Measurements from ENCODE around the gene FBXW11. TPM values are rescaled to one million over a fixed set of nuclear protein-coding genes. Genes with fewer than 3 reads are reported as not detected.
"Not testable (repeated sequence)": the region's sequence is repeated elsewhere in the genome, so short reads cannot be mapped to it uniquely, and the experiment has no call there.

FBXW11 gene
- total and polyA plus RNA-seq, 7 experiments from 2014 or later: 15.0 to 40.7 (median 30.0) TPM

GRCh38 chr5:171978016-171978415 lies 28.4 kb downstream of the FBXW11 start:
- H3K4me1 Mint-ChIP-seq: peaks cover 20 to 62% (median 54%) of the 10 kb centered on the region in 7 donors
- no peaks in the 10 kb centered on the region for H3K27me3 Mint-ChIP-seq
- Histone ChIP-seq H3K4me1 (ENCODE audit: control insufficient read depth in 2 of 2, insufficient read depth in 2 of 2, low read length in 2 of 2) (peaks cover 0 to 11% of the 10 kb centered on the region in 2 donors), H3K27ac (ENCODE audit: low read depth, low read length) (no peak overlapping the region), H3K9me3 (ENCODE audit: control insufficient read depth in 2 of 3, low read length in 3 of 3) (peaks cover 0 to 16% (median 0%) of the 10 kb centered on the region in 3 experiments), H3K27me3 (ENCODE audit: control insufficient read depth in 2 of 2, insufficient read depth in 2 of 2, low read length in 2 of 2) (no peaks in the 10 kb centered on the region), H3K4me3 (ENCODE audit: low read length) (no peak overlapping the region), H3K36me3 (ENCODE audit: control insufficient read depth in 2 of 3, insufficient read depth in 3 of 3, low read length in 3 of 3) (no peaks in the 10 kb centered on the region)
- H3K4me3 Mint-ChIP-seq: peak overlapping the region in 2 of 10 donors; percentile 2 to 17
- peaks cover 0 to 39% (median 19%) of the 10 kb centered on the region in 11 donors for H3K9me3 Mint-ChIP-seq
- intact Hi-C loops (cut with micrococcal nuclease): no loop called here
- ChIA-PET POLR2A (no interaction called here), CTCF (no interaction called here)
- H3K36me3 Mint-ChIP-seq: peaks cover 0 to 58% (median 38%) of the 10 kb centered on the region in 5 donors
- DNase-seq (no peak), ATAC-seq (no peak)
- H3K27ac Mint-ChIP-seq: no peak overlapping the region

GRCh38 chr5:171977244-171977950 lies 29.0 kb downstream of the FBXW11 start:
- H3K27me3 ChIP-seq (ENCODE audit: control insufficient read depth in 2 of 2, insufficient read depth in 2 of 2, low read length in 2 of 2); H3K27ac ChIP-seq (ENCODE audit: low read depth, low read length); H3K36me3 ChIP-seq (ENCODE audit: control insufficient read depth in 2 of 3, insufficient read depth in 3 of 3, low read length in 3 of 3); H3K27me3 Mint-ChIP-seq; ATAC-seq; DNase-seq; intact Hi-C loops (cut with micrococcal nuclease); POLR2A ChIA-PET; H3K4me3 ChIP-seq (ENCODE audit: low read length): not testable (repeated sequence)
- H3K4me3 Mint-ChIP-seq: peak overlapping the region in 4 of 10 donors; percentile 2 to 55 (median 20)
- peaks cover 0 to 39% (median 19%) of the 10 kb centered on the region in 11 donors for H3K9me3 Mint-ChIP-seq
- peak overlapping the region in 2 of 9 donors; percentile 4 to 53 for H3K27ac Mint-ChIP-seq
- CTCF ChIA-PET: interaction anchor here (0.7 kb wide), 1 partner anchor 9 kb away, joined by 3 read pairs; no protein-coding TSS in a partner anchor
- peaks cover 0 to 52% (median 39%) of the 10 kb centered on the region in 5 donors for H3K36me3 Mint-ChIP-seq
- H3K9me3 ChIP-seq (ENCODE audit: control insufficient read depth in 2 of 3, low read length in 3 of 3): peaks cover 0 to 16% (median 0%) of the 10 kb centered on the region in 3 experiments
- H3K4me1 ChIP-seq (ENCODE audit: control insufficient read depth in 2 of 2, insufficient read depth in 2 of 2, low read length in 2 of 2): peaks cover 0 to 11% of the 10 kb centered on the region in 2 donors
- H3K4me1 Mint-ChIP-seq: peaks cover 20 to 64% (median 55%) of the 10 kb centered on the region in 7 donors

- Mint-ChIP-seq H3K36me3 (peaks cover 0 to 47% (median 37%) of the 10 kb centered on the region in 5 donors), H3K9me3 (peaks cover 0 to 29% (median 11%) of the 10 kb centered on the region in 11 donors), H3K4me1 (peaks cover 20 to 64% (median 60%) of the 10 kb centered on the region in 7 donors), H3K4me3 (peak overlapping the region in 5 of 10 donors; percentile 28 to 56 (median 39)), H3K27me3 (no peaks in the 10 kb centered on the region), H3K27ac (peak overlapping the region in 1 of 9 donors; percentile 67)
- no peak for ATAC-seq
- no peak for DNase-seq
- Histone ChIP-seq H3K4me3 (ENCODE audit: low read length) (no peak overlapping the region), H3K27ac (ENCODE audit: low read depth, low read length) (no peak overlapping the region), H3K4me1 (ENCODE audit: control insufficient read depth in 2 of 2, insufficient read depth in 2 of 2, low read length in 2 of 2) (peaks cover 0 to 11% of the 10 kb centered on the region in 2 donors), H3K9me3 (ENCODE audit: control insufficient read depth in 2 of 3, low read length in 3 of 3) (peaks cover 0 to 15% (median 0%) of the 10 kb centered on the region in 3 experiments), H3K36me3 (ENCODE audit: control insufficient read depth in 2 of 3, insufficient read depth in 3 of 3, low read length in 3 of 3) (no peaks in the 10 kb centered on the region), H3K27me3 (ENCODE audit: control insufficient read depth in 2 of 2, insufficient read depth in 2 of 2, low read length in 2 of 2) (no peaks in the 10 kb centered on the region)
- intact Hi-C loops (cut with micrococcal nuclease): no loop called here
- ChIA-PET CTCF (no interaction called here), POLR2A (no interaction called here)
Measured at GRCh38 chr5:171975877-171976667, 30.4 kb downstream of the FBXW11 start.

GRCh38 chr5:171975262-171975876 lies 31.1 kb downstream of the FBXW11 start:
- POLR2A ChIA-PET: no interaction called here
- H3K9me3 Mint-ChIP-seq: peaks cover 0 to 28% (median 7%) of the 10 kb centered on the region in 11 donors

GRCh38 chr5:171970826-171971225 lies 35.6 kb downstream of the FBXW11 start:
- ChIA-PET POLR2A (no interaction called here), CTCF (no interaction called here)
- H3K4me3 Mint-ChIP-seq: no peak overlapping the region
- H3K4me1 ChIP-seq (ENCODE audit: control insufficient read depth in 2 of 2, insufficient read depth in 2 of 2, low read length in 2 of 2): peaks cover 0 to 17% of the 10 kb centered on the region in 2 donors
- H3K27me3 Mint-ChIP-seq: no peaks in the 10 kb centered on the region
- H3K9me3 ChIP-seq (ENCODE audit: control insufficient read depth in 2 of 3, low read length in 3 of 3): peaks cover 0 to 5% (median 0%) of the 10 kb centered on the region in 3 experiments
- H3K4me1 Mint-ChIP-seq: peaks cover 35 to 74% (median 69%) of the 10 kb centered on the region in 7 donors
- no peaks in the 10 kb centered on the region for H3K36me3 ChIP-seq (ENCODE audit: control insufficient read depth in 2 of 3, insufficient read depth in 3 of 3, low read length in 3 of 3)
- no peak overlapping the region for H3K4me3 ChIP-seq (ENCODE audit: low read length)
- peaks cover 0 to 36% (median 24%) of the 10 kb centered on the region in 5 donors for H3K36me3 Mint-ChIP-seq
- DNase-seq (no peak), ATAC-seq (no peak)
- peaks cover 0 to 10% (median 5%) of the 10 kb centered on the region in 11 donors for H3K9me3 Mint-ChIP-seq
- peak overlapping the region in 5 of 9 donors; percentile 16 to 68 (median 32) for H3K27ac Mint-ChIP-seq
- intact Hi-C loops (cut with micrococcal nuclease): no loop called here
- no peaks in the 10 kb centered on the region for H3K27me3 ChIP-seq (ENCODE audit: control insufficient read depth in 2 of 2, insufficient read depth in 2 of 2, low read length in 2 of 2)
- no peak overlapping the region for H3K27ac ChIP-seq (ENCODE audit: low read depth, low read length)

More at GRCh38 chr5:171975262-171975876, 31.1 kb downstream of the FBXW11 start:
- peaks cover 0 to 11% of the 10 kb centered on the region in 2 donors for H3K4me1 ChIP-seq (ENCODE audit: control insufficient read depth in 2 of 2, insufficient read depth in 2 of 2, low read length in 2 of 2)
- H3K36me3 ChIP-seq (ENCODE audit: control insufficient read depth in 2 of 3, insufficient read depth in 3 of 3, low read length in 3 of 3): no peaks in the 10 kb centered on the region
- peak overlapping the region in 6 of 10 donors; percentile 23 to 65 (median 44) for H3K4me3 Mint-ChIP-seq
- intact Hi-C loops (cut with micrococcal nuclease): no loop called here
- ATAC-seq (no peak), DNase-seq (no peak)
- no peaks in the 10 kb centered on the region for H3K27me3 Mint-ChIP-seq
- H3K4me1 Mint-ChIP-seq: peaks cover 24 to 71% (median 67%) of the 10 kb centered on the region in 7 donors
- peaks cover 0 to 9% (median 0%) of the 10 kb centered on the region in 3 experiments for H3K9me3 ChIP-seq (ENCODE audit: control insufficient read depth in 2 of 3, low read length in 3 of 3)
- H3K27ac ChIP-seq (ENCODE audit: low read depth, low read length): no peak overlapping the region
- CTCF ChIA-PET: no interaction called here
- peak overlapping the region in 4 of 9 donors; percentile 8 to 71 (median 30) for H3K27ac Mint-ChIP-seq
- H3K36me3 Mint-ChIP-seq: peaks cover 0 to 48% (median 44%) of the 10 kb centered on the region in 5 donors
- H3K4me3 ChIP-seq (ENCODE audit: low read length): no peak overlapping the region
- H3K27me3 ChIP-seq (ENCODE audit: control insufficient read depth in 2 of 2, insufficient read depth in 2 of 2, low read length in 2 of 2): no peaks in the 10 kb centered on the region

- Histone ChIP-seq H3K9me3 (ENCODE audit: control insufficient read depth in 2 of 3, low read length in 3 of 3) (peaks cover 0 to 5% (median 0%) of the 10 kb centered on the region in 3 experiments), H3K27me3 (ENCODE audit: control insufficient read depth in 2 of 2, insufficient read depth in 2 of 2, low read length in 2 of 2) (no peaks in the 10 kb centered on the region), H3K4me3 (ENCODE audit: low read length) (no peak overlapping the region), H3K36me3 (ENCODE audit: control insufficient read depth in 2 of 3, insufficient read depth in 3 of 3, low read length in 3 of 3) (no peaks in the 10 kb centered on the region), H3K27ac (ENCODE audit: low read depth, low read length) (no peak overlapping the region), H3K4me1 (ENCODE audit: control insufficient read depth in 2 of 2, insufficient read depth in 2 of 2, low read length in 2 of 2) (peaks cover 4 to 16% of the 10 kb centered on the region in 2 donors)
- ChIA-PET CTCF (no interaction called here), POLR2A (no interaction called here)
- Mint-ChIP-seq H3K36me3 (peaks cover 0 to 30% (median 21%) of the 10 kb centered on the region in 5 donors), H3K27ac (no peak overlapping the region), H3K4me1 (peaks cover 29 to 74% (median 67%) of the 10 kb centered on the region in 7 donors), H3K9me3 (peaks cover 0 to 10% (median 5%) of the 10 kb centered on the region in 11 donors), H3K4me3 (no peak overlapping the region), H3K27me3 (no peaks in the 10 kb centered on the region)
- intact Hi-C loops (cut with micrococcal nuclease): no loop called here
- no peak for DNase-seq
- no peak for ATAC-seq
Measured at GRCh38 chr5:171969288-171969880, 37.1 kb downstream of the FBXW11 start.

Data from naive thymus-derived CD4-positive, alpha-beta T cell (primary cell).